T-helper 1 cell treated with Interleukin-12 subunit alpha and Interleukin-12 subunit beta and Interleukin-4 antibody, amounts not matched to agents 30 μg/mL and 1 μg/mL, for 36 hours (primary cell): ENCODE data around the gene GADL1.

Source experiments
- H3K27ac Mint-ChIP-seq: one replicate; pipeline ENCODE4 v1.8.0; 2021; ENCODE audit warnings: mild to moderate bottlenecking, mixed read lengths
- H3K27me3 Mint-ChIP-seq: one replicate; pipeline ENCODE4 v1.8.0; 2021; ENCODE audit warnings: low read depth, mixed read lengths
- H3K36me3 Mint-ChIP-seq: one replicate; pipeline ENCODE4 v1.8.0; 2021; ENCODE audit warnings: low read depth, mixed read lengths
- H3K4me1 Mint-ChIP-seq: one replicate; pipeline ENCODE4 v1.8.0; 2021; ENCODE audit warnings: low read depth, mixed read lengths
- H3K4me3 Mint-ChIP-seq: one replicate; pipeline ENCODE4 v1.8.0; 2021; ENCODE audit warnings: mild to moderate bottlenecking, moderate library complexity, mixed read lengths
- H3K9me3 Mint-ChIP-seq: one replicate; pipeline ENCODE4 v1.8.0; 2021; ENCODE audit warnings: mixed read lengths

Gene GADL1

DNA sequence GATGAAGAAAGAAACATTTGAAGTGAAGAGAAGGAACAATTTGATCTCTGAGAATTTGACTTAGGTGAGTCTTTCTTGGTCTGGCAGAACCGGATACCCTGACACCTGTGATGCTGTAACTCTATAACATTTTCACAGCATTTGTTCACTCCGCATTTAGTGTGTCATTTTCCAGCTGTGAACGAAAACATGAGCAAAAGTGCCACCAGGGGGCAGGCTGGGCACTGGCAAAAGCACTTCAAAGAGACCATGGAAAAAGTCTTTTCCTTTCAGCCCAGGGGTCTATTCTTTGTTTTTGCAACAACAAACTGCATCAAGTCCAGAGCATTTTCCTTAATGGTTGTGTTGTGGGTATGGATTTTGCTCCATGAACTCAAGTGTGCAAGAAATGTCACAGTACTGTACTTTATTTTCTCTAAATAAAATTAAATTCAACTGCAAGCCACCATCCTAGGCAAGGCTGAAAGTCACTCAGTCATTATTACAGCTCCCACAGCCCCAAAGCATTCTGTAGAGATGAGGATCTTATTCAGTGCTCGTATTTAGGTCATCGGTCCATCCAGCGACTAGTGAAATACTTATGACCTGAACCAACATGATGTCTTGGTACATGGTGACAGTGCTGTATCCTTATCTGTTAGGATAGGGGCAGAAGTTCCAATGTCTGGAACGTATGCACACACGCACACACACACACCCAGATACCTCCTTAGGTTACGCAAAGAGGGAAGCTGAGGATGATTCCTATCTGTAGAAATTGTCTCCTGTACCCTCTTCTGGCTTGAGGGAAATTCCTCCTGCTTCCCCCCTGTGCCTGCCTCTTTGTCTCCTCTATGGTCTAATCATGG is 125.5 kb downstream of the GADL1 start:
- Mint-ChIP-seq H3K27me3 (peaks cover 30% of the 10 kb centered on the region), H3K27ac (no peak overlapping the region), H3K4me1 (no peaks in the 10 kb centered on the region), H3K9me3 (no peaks in the 10 kb centered on the region), H3K4me3 (no peak overlapping the region), H3K36me3 (no peaks in the 10 kb centered on the region)

DNA sequence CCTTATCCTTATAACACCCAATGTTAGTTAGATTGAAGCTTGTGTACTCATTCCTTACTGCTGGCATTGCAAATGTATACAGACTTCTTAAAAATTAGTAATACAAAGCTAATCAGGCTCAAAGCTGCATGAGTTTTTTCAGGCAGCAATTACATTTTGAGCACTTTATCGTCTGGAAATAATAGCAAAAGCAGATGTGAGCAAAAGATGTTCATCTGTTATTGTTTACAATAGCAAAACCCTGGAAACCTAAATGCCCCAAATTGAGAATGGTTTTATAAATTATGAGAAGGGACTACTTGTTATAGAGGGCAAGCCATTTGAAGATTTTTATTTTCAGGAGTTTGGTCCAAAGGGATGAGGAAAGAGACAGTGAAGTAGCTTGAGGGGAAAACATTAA is 126.4 kb downstream of the GADL1 start:
- no peak overlapping the region for H3K27ac Mint-ChIP-seq
- H3K4me1 Mint-ChIP-seq: no peaks in the 10 kb centered on the region
- no peaks in the 10 kb centered on the region for H3K9me3 Mint-ChIP-seq
- peaks cover 28% of the 10 kb centered on the region for H3K27me3 Mint-ChIP-seq
- H3K4me3 Mint-ChIP-seq: no peak overlapping the region
- no peaks in the 10 kb centered on the region for H3K36me3 Mint-ChIP-seq

DNA sequence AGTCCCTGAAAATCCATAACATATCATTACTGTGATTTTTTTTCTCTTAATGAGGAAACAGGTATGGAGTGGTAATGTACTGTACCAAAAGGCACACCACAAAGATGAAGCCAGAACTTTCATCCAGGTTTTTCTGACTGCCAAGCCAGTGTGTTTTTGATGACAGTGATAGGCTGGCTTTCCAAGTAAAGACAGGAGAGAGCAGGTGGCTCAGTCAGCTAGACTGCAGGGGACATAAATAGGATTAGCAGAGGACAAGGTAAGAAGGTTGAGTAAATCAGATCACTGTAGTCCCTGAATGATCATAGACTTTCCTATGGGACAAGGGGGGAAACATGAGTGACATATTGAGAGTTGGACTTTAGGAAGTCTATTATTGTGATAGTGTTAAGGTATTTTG is 127.9 kb downstream of the GADL1 start:
- no peaks in the 10 kb centered on the region for H3K4me1 Mint-ChIP-seq
- no peaks in the 10 kb centered on the region for H3K9me3 Mint-ChIP-seq
- peaks cover 16% of the 10 kb centered on the region for H3K27me3 Mint-ChIP-seq
- no peak overlapping the region for H3K27ac Mint-ChIP-seq
- no peaks in the 10 kb centered on the region for H3K36me3 Mint-ChIP-seq
- no peak overlapping the region for H3K4me3 Mint-ChIP-seq

DNA sequence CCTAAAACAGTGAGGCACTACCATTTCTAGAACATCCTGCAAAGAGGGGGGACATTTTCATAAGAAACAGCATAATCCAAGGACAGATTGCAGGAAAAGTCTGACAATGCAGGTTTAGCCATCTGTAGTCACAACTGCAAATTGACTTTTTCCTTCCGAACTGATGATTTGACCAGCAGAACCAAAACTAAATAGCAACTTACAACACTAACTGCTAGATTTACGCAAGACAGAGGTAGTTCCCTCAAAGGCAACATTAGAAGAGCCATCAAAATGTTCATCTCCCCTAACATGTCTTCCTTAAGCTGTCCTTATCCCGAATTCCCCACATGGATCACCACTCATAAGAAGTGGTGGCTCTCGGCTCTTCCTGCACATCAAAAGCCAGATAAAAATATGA is 129.6 kb downstream of the GADL1 start:
- H3K9me3 Mint-ChIP-seq: no peaks in the 10 kb centered on the region
- H3K27ac Mint-ChIP-seq: no peak overlapping the region
- no peaks in the 10 kb centered on the region for H3K36me3 Mint-ChIP-seq
- no peaks in the 10 kb centered on the region for H3K4me1 Mint-ChIP-seq
- H3K27me3 Mint-ChIP-seq: peaks cover 16% of the 10 kb centered on the region
- no peak overlapping the region for H3K4me3 Mint-ChIP-seq

DNA sequence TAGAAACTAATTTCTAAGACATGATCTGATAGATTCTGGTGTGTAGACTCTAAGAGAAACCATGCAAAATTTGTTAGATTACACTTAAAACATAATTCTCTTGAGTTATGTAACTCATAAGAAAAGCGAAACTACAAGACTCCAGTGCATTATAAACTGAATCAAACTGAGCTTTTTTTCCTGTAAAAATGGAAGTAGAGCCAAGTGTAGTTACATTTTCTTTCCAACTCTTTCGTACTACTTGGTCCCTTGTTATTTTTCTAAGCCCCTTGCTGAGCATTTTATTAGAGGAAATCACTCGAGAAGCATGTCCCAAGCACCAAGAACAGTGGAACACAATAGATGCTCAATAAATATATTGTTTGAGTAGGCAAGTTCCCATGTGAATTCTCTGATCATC is 130.2 kb downstream of the GADL1 start:
- H3K4me3 Mint-ChIP-seq: no peak overlapping the region
- H3K4me1 Mint-ChIP-seq: no peaks in the 10 kb centered on the region
- no peaks in the 10 kb centered on the region for H3K36me3 Mint-ChIP-seq
- H3K9me3 Mint-ChIP-seq: no peaks in the 10 kb centered on the region
- peaks cover 16% of the 10 kb centered on the region for H3K27me3 Mint-ChIP-seq
- H3K27ac Mint-ChIP-seq: no peak overlapping the region

DNA sequence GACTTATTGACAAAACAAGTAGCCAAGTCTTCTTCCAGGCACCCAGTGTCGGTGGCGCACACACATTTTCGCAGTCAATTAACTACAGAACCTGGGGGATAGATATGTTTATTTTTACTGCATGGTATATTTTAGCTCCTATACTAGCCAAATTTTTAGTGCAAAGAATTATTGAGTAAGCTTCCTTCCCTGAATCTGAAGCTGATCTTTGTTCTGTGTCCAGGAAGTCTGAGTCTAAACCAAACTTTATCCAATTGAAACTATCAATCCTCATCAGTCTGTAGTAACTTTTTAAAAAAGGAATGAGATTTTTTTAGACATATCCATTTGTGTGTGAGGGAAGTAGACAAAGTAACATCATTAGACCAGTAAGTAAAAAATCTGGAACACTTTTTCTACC is 133.1 kb downstream of the GADL1 start:
- Mint-ChIP-seq H3K27me3 (peaks cover 10% of the 10 kb centered on the region), H3K4me1 (no peaks in the 10 kb centered on the region), H3K27ac (no peak overlapping the region), H3K36me3 (no peaks in the 10 kb centered on the region), H3K4me3 (no peak overlapping the region), H3K9me3 (no peaks in the 10 kb centered on the region)

DNA sequence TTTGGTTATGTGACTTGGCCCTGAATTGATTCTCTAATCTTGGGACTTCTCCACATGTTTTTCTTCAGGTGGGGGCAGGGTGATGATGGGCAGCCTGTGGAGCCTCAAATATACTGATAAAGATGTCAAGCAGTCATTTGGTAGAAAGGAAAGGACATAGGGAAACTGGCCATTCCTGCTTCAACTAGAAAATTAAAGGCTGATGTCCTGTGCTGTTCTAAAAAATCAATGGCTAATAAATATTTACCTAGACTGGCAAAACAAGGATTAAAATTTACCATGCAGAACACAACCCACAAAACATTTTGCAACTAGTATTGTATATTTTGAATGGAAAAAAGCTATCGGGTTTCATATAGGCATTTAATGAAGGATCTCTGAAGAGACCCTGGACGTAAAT is 133.7 kb downstream of the GADL1 start:
- peaks cover 9% of the 10 kb centered on the region for H3K27me3 Mint-ChIP-seq

DNA sequence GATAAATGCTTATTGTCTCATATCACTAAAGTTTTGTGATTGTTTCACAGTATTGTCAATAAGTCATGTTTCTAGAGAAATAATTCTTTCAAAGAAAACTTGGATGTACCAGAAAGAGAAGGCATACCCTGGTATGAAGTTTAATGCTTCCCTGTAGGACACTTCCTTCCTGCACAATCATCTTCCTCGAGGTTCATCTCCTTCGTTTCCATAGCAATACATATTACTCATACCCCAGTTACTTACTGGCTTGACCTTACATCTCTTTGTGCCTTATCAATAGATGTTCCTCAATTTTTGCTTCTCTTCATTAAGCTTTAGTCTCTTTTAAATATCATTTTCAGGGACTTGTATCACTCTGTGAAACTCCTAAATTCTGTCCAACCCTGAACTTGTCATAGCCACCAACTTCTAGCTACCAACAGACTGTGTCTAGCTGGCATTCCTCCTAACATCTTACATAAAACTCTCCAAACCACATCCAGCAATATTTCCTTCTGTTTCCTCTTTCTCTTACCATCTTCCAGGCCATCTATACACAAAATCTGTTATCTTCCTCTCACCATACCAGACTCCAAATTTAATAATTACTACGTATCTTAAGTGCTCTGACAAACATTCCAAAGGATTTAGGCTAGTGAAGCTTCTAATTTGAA is 134.3 kb downstream of the GADL1 start:
- no peaks in the 10 kb centered on the region for H3K9me3 Mint-ChIP-seq
- no peak overlapping the region for H3K27ac Mint-ChIP-seq
- no peaks in the 10 kb centered on the region for H3K4me1 Mint-ChIP-seq
- H3K27me3 Mint-ChIP-seq: peaks cover 9% of the 10 kb centered on the region
- H3K4me3 Mint-ChIP-seq: no peak overlapping the region
- H3K36me3 Mint-ChIP-seq: no peaks in the 10 kb centered on the region

More for the DNA sequence above, 133.7 kb downstream of the GADL1 start:
- Mint-ChIP-seq H3K4me3 (no peak overlapping the region), H3K27ac (no peak overlapping the region), H3K9me3 (no peaks in the 10 kb centered on the region), H3K4me1 (no peaks in the 10 kb centered on the region), H3K36me3 (no peaks in the 10 kb centered on the region)

DNA sequence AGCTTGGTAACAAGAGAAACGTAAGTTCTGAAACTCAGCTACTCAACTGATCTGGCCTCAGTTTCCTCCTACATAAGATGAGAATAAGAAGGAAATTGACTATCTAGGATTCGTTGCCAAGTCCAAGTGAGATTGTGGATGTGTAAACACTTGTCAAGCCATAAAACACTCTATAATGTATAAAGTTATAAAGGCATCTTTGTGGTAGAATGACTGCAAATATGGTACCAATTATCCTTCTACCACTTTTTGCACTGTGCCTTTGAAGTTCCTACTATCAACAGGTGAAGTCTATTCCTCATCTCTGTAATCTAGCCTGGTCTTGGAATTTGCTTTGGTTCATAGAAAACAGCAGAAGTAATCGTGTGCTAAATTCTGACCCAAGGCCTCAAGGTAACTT is 138.2 kb downstream of the GADL1 start:
- H3K9me3 Mint-ChIP-seq: no peaks in the 10 kb centered on the region
- no peaks in the 10 kb centered on the region for H3K36me3 Mint-ChIP-seq
- H3K4me3 Mint-ChIP-seq: no peak overlapping the region
- H3K27me3 Mint-ChIP-seq: peaks cover 9% of the 10 kb centered on the region
- no peak overlapping the region for H3K27ac Mint-ChIP-seq
- peaks cover 15% of the 10 kb centered on the region for H3K4me1 Mint-ChIP-seq

DNA sequence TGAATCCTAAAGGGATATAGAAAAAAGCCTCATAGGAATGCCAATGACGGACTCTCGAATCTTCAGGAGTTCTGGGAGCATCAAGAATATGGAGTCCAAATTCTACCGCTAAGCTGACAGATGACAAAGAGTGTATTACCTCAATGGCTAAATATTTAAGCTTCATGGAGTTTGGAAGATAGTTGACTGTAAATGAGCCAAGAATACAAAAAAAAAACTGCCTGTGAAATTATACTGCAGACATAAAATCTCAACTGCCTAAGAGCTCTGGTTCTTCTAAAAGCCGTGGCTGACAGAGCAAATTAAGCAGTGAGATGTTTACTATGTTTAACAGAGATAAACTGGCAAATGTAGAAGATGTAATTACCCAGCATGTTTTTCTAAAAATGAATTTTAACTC is 140.0 kb downstream of the GADL1 start:
- Mint-ChIP-seq H3K36me3 (no peaks in the 10 kb centered on the region), H3K9me3 (no peaks in the 10 kb centered on the region), H3K4me1 (peaks cover 15% of the 10 kb centered on the region), H3K27ac (no peak overlapping the region), H3K4me3 (no peak overlapping the region), H3K27me3 (peaks cover 5% of the 10 kb centered on the region)

DNA sequence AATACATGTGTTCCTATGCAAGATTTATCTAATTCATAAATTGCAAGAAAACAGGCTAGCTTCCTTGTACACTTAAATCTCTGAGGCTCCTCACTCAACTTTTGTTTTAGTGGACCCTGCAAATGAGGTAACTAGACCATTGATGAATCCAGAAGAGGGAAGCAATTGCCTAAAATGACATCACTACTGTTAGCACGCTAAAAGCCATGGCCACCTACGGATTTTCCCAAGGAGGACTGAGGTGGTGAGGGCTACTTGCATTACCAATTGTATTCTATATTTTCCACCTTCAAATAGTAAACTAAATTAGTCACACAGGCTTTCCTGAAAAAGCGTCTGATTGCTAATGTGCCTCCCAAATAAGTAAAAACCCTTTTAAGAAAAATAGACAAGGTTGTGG is 140.7 kb downstream of the GADL1 start:
- Mint-ChIP-seq H3K27me3 (peaks cover 5% of the 10 kb centered on the region), H3K36me3 (no peaks in the 10 kb centered on the region), H3K4me3 (no peak overlapping the region)

DNA sequence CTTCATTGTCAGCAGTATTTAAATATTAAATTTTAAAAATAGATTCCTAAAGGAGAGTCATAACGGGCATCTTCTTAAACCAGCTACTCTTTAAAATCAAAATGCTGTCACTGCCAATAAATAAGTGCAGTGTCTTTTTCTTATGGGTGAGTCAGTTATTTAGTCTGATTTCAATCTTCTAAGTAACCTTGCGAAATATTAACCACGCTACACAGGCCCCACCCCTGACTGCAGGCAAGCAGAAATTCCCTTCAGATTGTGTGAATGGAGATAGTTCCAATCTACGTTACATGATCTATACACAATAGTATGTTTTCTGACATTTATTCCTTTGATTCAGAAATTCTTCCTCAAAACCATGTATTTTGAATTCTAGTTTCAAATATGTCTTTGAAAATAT is 141.5 kb downstream of the GADL1 start:
- H3K9me3 Mint-ChIP-seq: no peaks in the 10 kb centered on the region
- H3K36me3 Mint-ChIP-seq: no peaks in the 10 kb centered on the region
- H3K4me1 Mint-ChIP-seq: peaks cover 15% of the 10 kb centered on the region
- H3K27me3 Mint-ChIP-seq: peaks cover under 1% of the 10 kb centered on the region
- H3K27ac Mint-ChIP-seq: no peak overlapping the region
- H3K4me3 Mint-ChIP-seq: no peak overlapping the region

More for the DNA sequence above, 140.7 kb downstream of the GADL1 start:
- H3K9me3 Mint-ChIP-seq: no peaks in the 10 kb centered on the region
- H3K27ac Mint-ChIP-seq: no peak overlapping the region
- H3K4me1 Mint-ChIP-seq: peaks cover 15% of the 10 kb centered on the region

DNA sequence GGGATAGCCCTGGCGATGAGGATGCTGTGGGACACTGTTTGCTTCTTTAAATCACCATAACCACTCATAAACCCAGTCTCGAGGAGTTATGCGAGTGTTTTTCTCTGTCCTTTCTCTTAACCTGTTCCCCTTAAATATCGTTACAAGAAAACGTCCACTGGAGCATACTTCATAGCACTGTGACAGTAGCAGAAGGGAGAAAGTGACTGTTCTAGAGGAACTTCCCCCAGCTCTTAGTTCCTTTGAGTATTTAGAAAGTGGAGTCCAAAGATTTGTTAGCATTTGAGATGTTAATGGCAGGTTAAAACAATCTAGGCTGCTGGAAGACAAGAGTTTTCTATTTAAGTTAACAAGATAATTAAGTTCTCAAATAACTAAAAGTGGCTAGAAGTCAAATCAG is 142.0 kb downstream of the GADL1 start:
- no peaks in the 10 kb centered on the region for H3K9me3 Mint-ChIP-seq
- no peak overlapping the region for H3K4me3 Mint-ChIP-seq
- H3K36me3 Mint-ChIP-seq: no peaks in the 10 kb centered on the region
- H3K27me3 Mint-ChIP-seq: no peaks in the 10 kb centered on the region
- H3K4me1 Mint-ChIP-seq: peaks cover 19% of the 10 kb centered on the region
- H3K27ac Mint-ChIP-seq: no peak overlapping the region

DNA sequence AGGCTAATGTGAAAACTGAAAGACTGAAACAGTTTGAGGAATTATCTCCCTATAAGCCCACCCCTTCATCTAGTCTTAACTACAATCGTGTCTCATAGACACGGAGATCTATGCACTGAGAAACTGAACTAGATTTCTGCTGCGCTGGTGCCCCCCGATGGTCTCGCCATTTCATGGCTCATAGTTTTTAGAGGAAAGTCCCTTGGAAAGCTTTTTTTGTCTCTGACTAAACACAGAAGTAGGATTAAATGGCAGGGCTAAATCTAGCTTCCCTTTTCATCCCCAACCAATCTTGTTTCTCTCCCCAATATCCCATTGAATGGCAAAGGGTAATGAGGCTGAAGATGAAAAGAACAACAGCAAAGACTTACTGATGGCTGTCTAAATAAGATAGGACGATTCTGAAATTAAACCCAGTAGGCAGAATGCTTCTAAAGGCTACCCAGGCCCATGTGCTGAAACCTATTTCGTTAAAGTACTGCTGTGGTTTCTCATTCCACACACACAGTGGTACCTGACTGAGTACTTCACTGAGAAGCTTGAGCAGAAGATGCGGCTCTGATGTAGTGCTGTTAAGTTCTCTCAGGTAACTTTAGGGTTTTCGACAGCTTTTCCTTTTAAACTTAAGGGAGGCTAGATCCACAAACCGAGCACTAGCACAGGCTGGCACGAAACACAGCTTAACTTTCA is 142.7 kb downstream of the GADL1 start:
- Mint-ChIP-seq H3K4me3 (no peak overlapping the region), H3K27ac (no peak overlapping the region), H3K27me3 (no peaks in the 10 kb centered on the region), H3K9me3 (no peaks in the 10 kb centered on the region), H3K4me1 (peaks cover 19% of the 10 kb centered on the region), H3K36me3 (no peaks in the 10 kb centered on the region)

DNA sequence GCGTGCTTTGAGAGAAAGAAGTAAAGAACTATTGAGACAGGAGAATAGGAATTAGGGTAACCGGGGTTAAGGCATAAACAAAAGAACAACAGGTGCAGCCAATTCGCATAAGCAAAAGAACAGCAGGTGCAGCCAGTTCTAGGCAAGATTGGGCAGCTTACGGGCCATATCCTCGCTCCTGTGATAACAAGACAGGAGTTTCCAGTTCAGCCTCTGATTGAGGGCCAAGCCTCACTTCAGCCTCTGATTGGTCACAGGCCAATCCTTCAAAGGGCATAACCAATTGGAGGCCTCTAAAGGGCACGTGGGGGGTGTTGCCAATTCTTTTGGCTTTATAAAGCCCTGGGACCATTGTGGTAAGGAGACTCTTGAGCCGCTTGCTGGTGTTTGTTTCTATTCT is 143.5 kb downstream of the GADL1 start:
- Mint-ChIP-seq H3K27ac (no peak overlapping the region), H3K4me3 (no peak overlapping the region), H3K9me3 (no peaks in the 10 kb centered on the region), H3K27me3 (no peaks in the 10 kb centered on the region), H3K4me1 (peaks cover 19% of the 10 kb centered on the region), H3K36me3 (no peaks in the 10 kb centered on the region)
